Measurements from ENCODE around the gene PCDHGA9. TPM values are rescaled to one million over a fixed set of nuclear protein-coding genes. Genes with fewer than 3 reads are reported as not detected.

The PCDHGA9 gene
- total and polyA plus RNA-seq, 2 donors (not counting 3 experiments of a cell fraction or from before 2014, with no cell fraction given), result 1.1 to 3.9 TPM

DNA sequence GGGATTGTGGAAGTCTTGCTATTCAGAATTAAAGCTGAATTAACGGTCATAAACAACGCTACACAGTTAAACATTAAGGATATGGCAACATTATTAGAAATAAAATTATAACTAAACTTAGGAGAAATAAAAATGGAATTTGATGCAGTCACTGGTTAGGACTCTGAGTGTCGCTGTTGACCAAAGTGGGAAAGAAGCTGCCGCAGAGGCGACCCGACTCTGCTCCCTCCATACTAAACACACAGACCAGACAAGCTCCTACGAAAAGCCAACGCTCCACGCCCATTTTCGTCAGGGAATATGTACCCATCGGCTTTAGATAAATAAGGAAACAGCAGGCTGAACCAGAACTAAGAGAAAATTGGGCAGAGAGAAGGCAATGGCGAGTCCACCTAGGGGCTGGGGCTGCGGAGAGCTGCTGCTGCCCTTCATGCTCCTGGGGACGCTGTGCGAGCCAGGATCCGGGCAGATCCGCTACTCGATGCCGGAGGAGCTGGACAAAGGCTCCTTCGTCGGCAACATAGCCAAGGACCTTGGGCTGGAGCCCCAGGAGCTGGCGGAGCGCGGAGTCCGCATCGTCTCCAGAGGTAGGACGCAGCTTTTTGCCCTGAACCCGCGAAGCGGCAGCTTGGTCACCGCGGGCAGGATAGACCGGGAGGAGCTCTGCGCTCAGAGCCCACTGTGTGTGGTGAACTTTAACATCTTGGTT is 38.5 kb upstream of the PCDHGA9 start, which contains the start of gene PCDHGA5:
Gene PCDHGA5 (plus strand): TSS at position 211 of the 709 bp plus-strand sequence. CDS start 169 bp downstream, at position 380.
- BruUV-seq (replicated peaks), result no TSS peak
- intact Hi-C loops (cut with micrococcal nuclease) (no loop called here), dilution Hi-C loops (cut with MboI; ENCODE audit: extremely low pct_ligation_motif_present, low sequenced_read_pairs) (no loop called here)
- no peak within 1 kb of the TSS for H2AFZ ChIP-seq (ENCODE audit: low read depth, low read length)
- H3K4me3 ChIP-seq (replicated peaks in 1 of 3; ENCODE audit: insufficient read depth in 1 of 3, low read depth in 1 of 3, low read length in 3 of 3), result no peak within 1 kb of the TSS
- no peak for FAIRE-seq
- ChIA-PET POLR2A (no interaction called here), CTCF (interaction anchor here (0.7 to 1.7 kb wide), 13 partner anchors 9 to 200 kb away, joined by 3 to 9 read pairs (median 4); partner anchors contain the start of genes PCDHGA1, PCDHGA10, PCDHGA11 and PCDHGA2)
- H3K9me3 ChIP-seq (replicated peaks; ENCODE audit: control insufficient read depth, insufficient read depth, low read length), result peaks cover 2% of the 10 kb centered on the region
- no peak within 1 kb of the TSS for H3K9ac ChIP-seq (replicated peaks; ENCODE audit: extremely low read depth, insufficient read depth, low read length)
- DNase-seq (ENCODE audit: low read depth, low spot score), result no peak
- H3K36me3 ChIP-seq (ENCODE audit: control insufficient read depth in 2 of 2, extremely low read depth in 1 of 2, insufficient read depth in 2 of 2, low read length in 2 of 2), result no peaks in the 10 kb centered on the region
- no peak for TF ChIP-seq GATA2 (IDR thresholded peaks at IDR 0.05; ENCODE audit: insufficient read depth, insufficient read length, low read depth, low read length)
- TF ChIP-seq FOS (IDR thresholded peaks at IDR 0.05; ENCODE audit: borderline replicate concordance, insufficient read depth, low read length), result no peak
- TF ChIP-seq, protein P1, sequence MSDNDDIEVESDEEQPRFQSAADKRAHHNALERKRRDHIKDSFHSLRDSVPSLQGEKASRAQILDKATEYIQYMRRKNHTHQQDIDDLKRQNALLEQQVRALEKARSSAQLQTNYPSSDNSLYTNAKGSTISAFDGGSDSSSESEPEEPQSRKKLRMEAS (IDR thresholded peaks at IDR 0.05; ENCODE audit: insufficient read depth, insufficient read length), result no peak
- TF ChIP-seq POLR2AphosphoS5 (IDR thresholded peaks at IDR 0.05; ENCODE audit: insufficient read depth, low read depth, low read length), result no peak
- no peak for TF ChIP-seq POLR2A (IDR thresholded peaks at IDR 0.05; ENCODE audit: low read depth, low read length)
- TF ChIP-seq EZH2 (IDR thresholded peaks at IDR 0.05; ENCODE audit: borderline replicate concordance, low read depth, low read length, severe bottlenecking), result no peak
- TF ChIP-seq, protein P2, sequence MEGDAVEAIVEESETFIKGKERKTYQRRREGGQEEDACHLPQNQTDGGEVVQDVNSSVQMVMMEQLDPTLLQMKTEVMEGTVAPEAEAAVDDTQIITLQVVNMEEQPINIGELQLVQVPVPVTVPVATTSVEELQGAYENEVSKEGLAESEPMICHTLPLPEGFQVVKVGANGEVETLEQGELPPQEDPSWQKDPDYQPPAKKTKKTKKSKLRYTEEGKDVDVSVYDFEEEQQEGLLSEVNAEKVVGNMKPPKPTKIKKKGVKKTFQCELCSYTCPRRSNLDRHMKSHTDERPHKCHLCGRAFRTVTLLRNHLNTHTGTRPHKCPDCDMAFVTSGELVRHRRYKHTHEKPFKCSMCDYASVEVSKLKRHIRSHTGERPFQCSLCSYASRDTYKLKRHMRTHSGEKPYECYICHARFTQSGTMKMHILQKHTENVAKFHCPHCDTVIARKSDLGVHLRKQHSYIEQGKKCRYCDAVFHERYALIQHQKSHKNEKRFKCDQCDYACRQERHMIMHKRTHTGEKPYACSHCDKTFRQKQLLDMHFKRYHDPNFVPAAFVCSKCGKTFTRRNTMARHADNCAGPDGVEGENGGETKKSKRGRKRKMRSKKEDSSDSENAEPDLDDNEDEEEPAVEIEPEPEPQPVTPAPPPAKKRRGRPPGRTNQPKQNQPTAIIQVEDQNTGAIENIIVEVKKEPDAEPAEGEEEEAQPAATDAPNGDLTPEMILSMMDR (IDR thresholded peaks at IDR 0.05; ENCODE audit: extremely low read depth in 1 of 2, insufficient read depth in 1 of 2, low read depth in 1 of 2, low read length in 2 of 2), result no peak
- TF ChIP-seq MYC (IDR thresholded peaks at IDR 0.05; ENCODE audit: low read depth, low read length), result no peak
- no peak for TF ChIP-seq JUN (IDR thresholded peaks at IDR 0.05; ENCODE audit: borderline replicate concordance, insufficient read depth, insufficient read length, low read depth)
- H3K9me1 ChIP-seq (replicated peaks; ENCODE audit: control insufficient read depth, extremely low read depth, insufficient read depth, low read length), result no peaks in the 10 kb centered on the region
- no peak within 1 kb of the TSS for H3K27ac ChIP-seq (ENCODE audit: insufficient read depth, low read depth, low read length)
- peaks cover 51 to 81% of the 10 kb centered on the region in 2 experiments for H3K27me3 ChIP-seq (ENCODE audit: control insufficient read depth in 2 of 2, insufficient read depth in 2 of 2, low read length in 2 of 2)
- H3K79me2 ChIP-seq (ENCODE audit: control insufficient read depth, insufficient read depth, low read length), result no peaks in the 10 kb centered on the region
- no peak within 1 kb of the TSS for H3K4me2 ChIP-seq (ENCODE audit: insufficient read depth, low read length)
- H4K20me1 ChIP-seq (replicated peaks; ENCODE audit: control insufficient read depth, extremely low read depth, insufficient read depth, low read length), result no peaks in the 10 kb centered on the region
- H3K4me1 ChIP-seq (ENCODE audit: control insufficient read depth, extremely low read depth, insufficient read depth, low read length), result no peaks in the 10 kb centered on the region

All from endothelial cell of umbilical vein (primary cell).